GM12878 (cell line): ENCODE results near the gene VIPR2. TPM values are rescaled to one million over a fixed set of nuclear protein-coding genes. Genes with fewer than 3 reads are reported as not detected.

Experiments
- ATAC-seq: fragments of 200-7000 bp; cut with Tn5 transposase; 3 replicates; pipeline ENCODE4 v1.9.1; 2020; ENCODE audit warnings: mild to moderate bottlenecking, moderate library complexity
- BruUV-seq: library from RNA; stranded (reverse); fragments of 400-500 nt; replicated peaks from 2 replicates; lab custom pipeline; 2021; lab: Mats Ljungman, UMichigan
- CTCF ChIA-PET: fragments of 300-600 bp; sonication (Branson Sonifier 250); formaldehyde crosslinking; extraction: SDS; loops from one replicate; lab custom pipeline; 2021; ENCODE audit warnings: inconsistent platforms; lab: Yijun Ruan, JAX
- POLR2A ChIA-PET: fragments of 350-600 bp; formaldehyde crosslinking; extraction: SDS; loops from one replicate; lab custom pipeline; 2021; ENCODE audit warnings: inconsistent platforms; lab: Charles Lee
- RAD21 ChIA-PET: fragments of 300-600 bp; sonication (Branson Sonifier 250); formaldehyde crosslinking; loops from one replicate; lab custom pipeline; 2023; ENCODE audit warnings: antibody characterized with exemption; ENCODE audit not compliant: unreplicated experiment; lab: Charles Lee
- SMC1A ChIA-PET: fragments of 300-600 bp; sonication (Branson Sonifier 250); formaldehyde crosslinking; loops from one replicate; lab custom pipeline; 2023; ENCODE audit not compliant: unreplicated experiment, uncharacterized antibody; lab: Charles Lee
- DNase-seq: peaks from one replicate; pipeline ENCODE4 v3.0.0-alpha.2; 2011; ENCODE audit warnings: low read depth, low spot score
- FAIRE-seq: peaks from 3 replicates; lab custom pipeline; 2011; peaks lifted over from hg19 to GRCh38; lab: Jason Lieb, UNC
- H2AFZ ChIP-seq: 2 replicates; pipeline ENCODE4 v1.6.0; 2011; ENCODE audit warnings: low read depth, low read length, control low read depth; ENCODE audit not compliant: control insufficient read depth
- H3K27ac ChIP-seq: 2 replicates; pipeline ENCODE4 v1.5.1; 2011; ENCODE audit warnings: control low read depth; ENCODE audit not compliant: control insufficient read depth, insufficient read depth
- H3K27me3 ChIP-seq, 2 experiments: replicated peaks in 1 of 2; 2 replicates each; pipeline versions ENCODE4 v1.6.0 to v1.6.1; 2011; ENCODE audit warnings: low read length in 1 of 2; ENCODE audit not compliant: control insufficient read depth in 2 of 2, insufficient read depth in 2 of 2
- H3K36me3 ChIP-seq, 2 experiments: 2 replicates each; pipeline ENCODE4 v1.5.1; 2011; ENCODE audit warnings: low read length in 1 of 2; ENCODE audit not compliant: control insufficient read depth in 2 of 2, insufficient read depth in 2 of 2
- H3K4me1 ChIP-seq: 2 replicates; pipeline ENCODE4 v1.6.1; 2011; ENCODE audit warnings: mild to moderate bottlenecking, low read length, moderate library complexity, mixed read lengths; ENCODE audit not compliant: control insufficient read depth, insufficient read depth
- H3K4me2 ChIP-seq: 2 replicates; pipeline ENCODE4 v1.6.0; 2011; ENCODE audit warnings: control low read depth; ENCODE audit not compliant: control insufficient read depth, insufficient read depth
- H3K4me3 ChIP-seq: fragments of 200-600 bp; sonication (generic); 2 replicates; pipeline ENCODE4 v1.5.1; 2016
- H3K79me2 ChIP-seq: 2 replicates; pipeline ENCODE4 v1.6.0; 2011; ENCODE audit warnings: low read length; ENCODE audit not compliant: control insufficient read depth, insufficient read depth
- H3K9ac ChIP-seq: 2 replicates; pipeline ENCODE4 v1.8.0; 2011; ENCODE audit warnings: low read length, control low read depth, mixed read lengths; ENCODE audit not compliant: control insufficient read depth, insufficient read depth
- H3K9me3 ChIP-seq: replicated peaks from 3 replicates; pipeline ENCODE4 v1.5.1; 2011; ENCODE audit warnings: mild to moderate bottlenecking, low read length; ENCODE audit not compliant: control insufficient read depth, insufficient read depth
- H4K20me1 ChIP-seq: 2 replicates; pipeline ENCODE4 v1.6.0; 2011; ENCODE audit not compliant: control insufficient read depth, insufficient read depth
- CHD4 ChIP-seq: fragments of 200-600 bp; sonication (generic); IDR thresholded peaks from 2 replicates; pipeline ENCODE4 v1.6.1; 2016; ENCODE audit warnings: mild to moderate bottlenecking
- E2F8 ChIP-seq: fragments of 450-650 bp; IDR thresholded peaks from 2 replicates; pipeline ENCODE4 v1.6.1; 2018; ENCODE audit warnings: mild to moderate bottlenecking, low read depth, moderate library complexity; ENCODE audit not compliant: partially characterized antibody
- HCFC1 ChIP-seq: fragments of 150-350 bp; IDR thresholded peaks from 2 replicates; pipeline ENCODE4 v1.6.1; 2014; ENCODE audit warnings: low read length
- RB1 ChIP-seq: fragments of 450-650 bp; formaldehyde crosslinking; IDR thresholded peaks from 2 replicates; pipeline ENCODE4 v1.6.1; 2017; ENCODE audit warnings: mild to moderate bottlenecking, borderline replicate concordance
- ZBED1 ChIP-seq: IDR thresholded peaks from 2 replicates; pipeline ENCODE4 v1.6.1; 2016; ENCODE audit warnings: borderline replicate concordance
- WGBS: methylation state at CpG from one replicate; pipeline ENCODE4 v1.1.6; 2016; ENCODE audit warnings: low lambda C conversion rate; ENCODE audit not compliant: insufficient replicate concordance, insufficient coverage; ENCODE audit errors: missing lambda C conversion rate; 5-methylcytosine and 5-hydroxymethylcytosine counted together
- in situ Hi-C: fragments of 300-500 bp; cut with MboI; formaldehyde crosslinking; loops from 9 replicates; pipeline ENCODE4 v1.14.3; 2018; ENCODE audit warnings: mixed read lengths
- intact Hi-C: fragments of 100-400 bp; cut with micrococcal nuclease; formaldehyde crosslinking; loops from one replicate; pipeline ENCODE4 v1.14.2; 2022; ENCODE audit not compliant: unreplicated experiment
- polyA plus RNA-seq, 11 experiments: library from polyadenylated mRNA; depleted of rRNA in 4 of 11; unstranded in 6 of 11; stranded (reverse) in 5 of 11; fragments of >200 nt; fragmentation: Nextera tagmentation in 4 of 11; fragmentation: Illumina TruSeq in 1 of 11; extraction: Ambion mirVana in 4 of 11; extraction: Trizol in 1 of 11; gene quantifications; 1 replicate in 1 of 11; 2 replicates in 10 of 11; pipeline versions ENCODE4 v1.2.1 to v1.2.3, GENCODE V29; 2011 to 2016; ENCODE audit warnings: inconsistent platforms in 2 of 11, missing spikeins in 2 of 11, low read depth in 1 of 11
- total RNA-seq, 4 experiments: library from RNA; depleted of rRNA in 3 of 4; stranded (reverse); fragments of >200 nt in 3 of 4; fragmentation: Illumina TruSeq in 1 of 4; extraction: Trizol in 1 of 4; gene quantifications; 2 replicates each; pipeline versions ENCODE4 v1.2.1 to v1.2.3, GENCODE V29; 2013 to 2021

Gene VIPR2
- total and polyA plus RNA-seq, 10 of the 15 experiments (the other 5 are each of a cell fraction or from before 2014, with no cell fraction given) = not detected

DNA sequence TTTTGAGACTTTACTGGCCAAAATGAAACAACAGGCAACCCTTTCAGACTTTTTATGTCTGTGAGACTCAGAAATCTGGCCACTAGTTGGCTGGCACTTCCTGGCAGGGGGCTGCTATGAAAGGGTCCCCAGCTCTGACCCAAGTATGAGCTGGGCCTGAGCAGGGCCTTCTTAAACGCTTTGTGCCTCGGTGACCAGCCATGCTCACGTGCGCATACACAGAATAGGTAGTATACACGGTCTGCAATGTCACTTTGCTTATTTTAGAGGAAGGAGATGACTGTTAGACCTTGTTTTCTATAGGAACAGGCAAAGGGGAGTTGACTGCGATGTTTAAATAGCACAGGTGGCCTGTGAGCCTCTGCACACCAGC, 129.6 kb downstream of the VIPR2 start (continued):
- TF ChIP-seq CHD4 (no peak), RB1 (no peak), E2F8 (no peak)

DNA sequence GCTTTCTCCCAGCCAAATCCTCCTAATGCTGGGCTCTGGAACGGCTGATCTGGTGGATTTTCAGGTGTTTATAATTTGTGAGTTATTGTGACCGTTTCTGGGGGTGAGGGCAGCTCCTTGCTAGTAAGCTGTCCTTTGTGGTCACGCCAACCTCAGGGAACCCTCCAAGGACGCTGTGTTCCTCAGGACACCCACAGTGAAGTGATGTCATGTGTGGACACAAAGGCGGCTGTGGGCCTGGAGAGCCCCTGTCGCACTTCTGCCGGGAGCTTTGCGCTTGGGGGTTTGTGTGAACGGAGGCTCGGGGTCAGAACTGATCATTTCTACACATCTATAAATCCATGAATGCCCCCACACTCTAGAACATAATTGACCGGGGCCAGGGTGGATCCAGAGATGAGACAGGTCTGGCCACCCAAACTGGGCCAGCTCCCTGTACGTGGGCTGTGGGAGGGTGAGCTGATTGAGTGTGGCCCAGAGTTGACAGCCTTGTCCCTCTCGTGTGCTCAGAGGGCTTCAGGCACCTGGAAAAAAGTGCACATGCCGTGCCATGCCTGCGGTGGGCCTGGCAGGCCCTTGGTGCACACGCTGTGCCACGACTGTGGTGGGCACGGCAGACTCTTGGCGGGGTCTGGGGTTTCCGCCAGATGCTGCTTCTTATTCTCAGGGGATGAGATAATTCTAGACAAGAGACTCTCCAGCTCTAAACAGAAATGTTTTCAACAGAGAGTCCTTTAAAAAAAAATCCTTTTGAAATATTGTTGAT, 130.2 kb downstream of the VIPR2 start:
- POLR2A ChIA-PET = no interaction called here
- intact Hi-C loops = no loop called here
- Histone ChIP-seq H4K20me1 (no peaks in the 10 kb centered on the region), H3K27ac (no peak overlapping the region), H3K9ac (no peak overlapping the region), H3K79me2 (no peaks in the 10 kb centered on the region), H3K4me2 (no peak overlapping the region), H3K4me1 (no peaks in the 10 kb centered on the region), H3K36me3 (no peaks in the 10 kb centered on the region), H2AFZ (no peak overlapping the region), H3K27me3 (no peaks in the 10 kb centered on the region), H3K4me3 (no peak overlapping the region), H3K9me3 (no peaks in the 10 kb centered on the region; the same call in 2 of the 3 replicates)
- ATAC-seq (no peak), DNase-seq (no peak), FAIRE-seq (no peak)
- SMC1A ChIA-PET = no interaction called here
- WGBS = 46% methylated on average over 20 of the region's 20 CpGs
- no TSS peak for BruUV-seq
- CTCF ChIA-PET = no interaction called here
- RAD21 ChIA-PET = no interaction called here
- TF ChIP-seq ZBED1 (no peak), HCFC1 (no peak)
- in situ Hi-C loops = no loop called here
